H9 (cell line): ENCODE data around the gene CYCS. TPM values are rescaled to one million over a fixed set of nuclear protein-coding genes. Genes with fewer than 3 reads are reported as not detected.

Experiments
- DNase-seq: peaks from one replicate; pipeline ENCODE4 v3.0.0-alpha.2; 2017
- H2AFZ ChIP-seq: one replicate; pipeline ENCODE4 v1.6.1; 2013; ENCODE audit warnings: mild to moderate bottlenecking, low read length, control low read depth, moderate library complexity
- H2AK5ac ChIP-seq: 2 replicates; pipeline ENCODE4 v1.6.1; 2013; ENCODE audit warnings: low read length, control low read depth, mixed read lengths; ENCODE audit not compliant: insufficient read length
- H2BK120ac ChIP-seq: one replicate; pipeline ENCODE4 v1.6.1; 2013; ENCODE audit warnings: low read depth, mild to moderate bottlenecking, low read length, control low read depth, inconsistent platforms; ENCODE audit not compliant: poor library complexity, severe bottlenecking
- H2BK12ac ChIP-seq: 2 replicates; pipeline ENCODE4 v1.6.1; 2013; ENCODE audit warnings: low read length, control low read depth, mixed read lengths, low read depth; ENCODE audit not compliant: insufficient read length
- H2BK15ac ChIP-seq: 2 replicates; pipeline ENCODE4 v1.6.1; 2013; ENCODE audit warnings: low read depth, low read length, control low read depth
- H2BK20ac ChIP-seq: one replicate; pipeline ENCODE4 v1.6.1; 2013; ENCODE audit warnings: low read depth, mild to moderate bottlenecking, low read length, control low read depth, inconsistent platforms; ENCODE audit not compliant: poor library complexity, severe bottlenecking
- H2BK5ac ChIP-seq: 2 replicates; pipeline ENCODE4 v1.6.1; 2013; ENCODE audit warnings: low read length, control low read depth, mixed read lengths; ENCODE audit not compliant: insufficient read length
- H3K14ac ChIP-seq: 2 replicates; pipeline ENCODE4 v1.6.1; 2013; ENCODE audit warnings: low read length, control low read depth; ENCODE audit not compliant: insufficient read depth
- H3K18ac ChIP-seq: 2 replicates; pipeline ENCODE4 v1.6.1; 2013; ENCODE audit warnings: low read depth, mild to moderate bottlenecking, mixed read lengths, low read length, control low read depth; ENCODE audit not compliant: insufficient read length
- H3K23ac ChIP-seq: 2 replicates; pipeline ENCODE4 v1.6.1; 2013; ENCODE audit warnings: low read length, control low read depth, mixed read lengths, low read depth; ENCODE audit not compliant: insufficient read length
- H3K23me2 ChIP-seq: 2 replicates; pipeline ENCODE4 v1.6.1; 2013; ENCODE audit warnings: low read depth, mild to moderate bottlenecking, mixed read lengths, low read length, control low read depth; ENCODE audit not compliant: insufficient read length, poor library complexity, severe bottlenecking
- H3K27ac ChIP-seq: 2 replicates; pipeline ENCODE4 v1.5.1; 2013; ENCODE audit warnings: low read length, control low read depth, mixed read lengths, low read depth; ENCODE audit not compliant: insufficient read length
- H3K27me3 ChIP-seq: 2 replicates; pipeline ENCODE4 v1.6.1; 2013; ENCODE audit warnings: low read length, control low read depth, inconsistent platforms; ENCODE audit not compliant: insufficient read depth
- H3K4ac ChIP-seq: 2 replicates; pipeline ENCODE4 v1.6.1; 2013; ENCODE audit warnings: low read depth, mild to moderate bottlenecking, control low read depth, inconsistent platforms, low read length, moderate library complexity
- H3K4me1 ChIP-seq: 2 replicates; pipeline ENCODE4 v1.6.1; 2013; ENCODE audit warnings: low read length, control low read depth, inconsistent platforms; ENCODE audit not compliant: insufficient read depth
- H3K4me2 ChIP-seq: 2 replicates; pipeline ENCODE4 v1.6.1; 2013; ENCODE audit warnings: low read length, control low read depth, mixed read lengths; ENCODE audit not compliant: insufficient read length, insufficient read depth
- H3K56ac ChIP-seq: 2 replicates; pipeline ENCODE4 v1.6.1; 2013; ENCODE audit warnings: low read depth, mild to moderate bottlenecking, mixed read lengths, low read length, control low read depth; ENCODE audit not compliant: insufficient read length
- H3K79me1 ChIP-seq: 2 replicates; pipeline ENCODE4 v1.6.1; 2013; ENCODE audit warnings: low read depth, mild to moderate bottlenecking, moderate library complexity, low read length, control low read depth, inconsistent platforms; ENCODE audit not compliant: insufficient read depth, poor library complexity, severe bottlenecking
- H3K79me2 ChIP-seq: 2 replicates; pipeline ENCODE4 v1.6.1; 2013; ENCODE audit warnings: low read length, control low read depth, inconsistent platforms; ENCODE audit not compliant: insufficient read depth
- H3K9ac ChIP-seq: 2 replicates; pipeline ENCODE4 v1.6.1; 2013; ENCODE audit warnings: low read length, control low read depth, mixed read lengths; ENCODE audit not compliant: insufficient read length; ENCODE audit errors: extremely low read depth
- H3K9me3 ChIP-seq: one replicate; pipeline ENCODE4 v1.6.1; 2013; ENCODE audit warnings: low read depth, low read length, inconsistent platforms; ENCODE audit not compliant: control insufficient read depth
- H3T11ph ChIP-seq: one replicate; pipeline ENCODE4 v1.6.1; 2013; ENCODE audit warnings: mild to moderate bottlenecking, low read length, control low read depth, inconsistent platforms
- H4K20me1 ChIP-seq: one replicate; pipeline ENCODE4 v1.6.1; 2013; ENCODE audit not compliant: control insufficient read depth, insufficient read length, insufficient read depth
- H4K5ac ChIP-seq: 2 replicates; pipeline ENCODE4 v1.6.1; 2013; ENCODE audit warnings: low read depth, mild to moderate bottlenecking, mixed read lengths, low read length, control low read depth; ENCODE audit not compliant: insufficient read length
- H4K8ac ChIP-seq: replicated peaks from 2 replicates; pipeline ENCODE4 v1.6.1; 2013; ENCODE audit warnings: low read length, control low read depth, mixed read lengths, low read depth; ENCODE audit not compliant: insufficient read length
- H4K91ac ChIP-seq: 2 replicates; pipeline ENCODE4 v1.6.1; 2013; ENCODE audit warnings: low read depth, mild to moderate bottlenecking, moderate library complexity, mixed read lengths, low read length, control low read depth; ENCODE audit not compliant: insufficient read length
- H3K27ac Mint-ChIP-seq, 3 experiments: 2 replicates in 2 of 3; 3 replicates in 1 of 3; pipeline ENCODE4 v1.8.0; 2020 to 2021; ENCODE audit warnings: mixed read lengths in 3 of 3, mild to moderate bottlenecking in 1 of 3, moderate library complexity in 1 of 3
- H3K27me3 Mint-ChIP-seq: 2 replicates; pipeline ENCODE4 v1.8.0; 2021; ENCODE audit warnings: low read depth, mild to moderate bottlenecking, moderate library complexity, mixed read lengths
- H3K36me3 Mint-ChIP-seq, 3 experiments: 2 replicates in 2 of 3; 3 replicates in 1 of 3; pipeline ENCODE4 v1.8.0; 2020 to 2021; ENCODE audit warnings: low read depth in 3 of 3, mixed read lengths in 3 of 3; ENCODE audit not compliant: insufficient read depth in 1 of 3
- H3K4me1 Mint-ChIP-seq, 2 experiments: 2 replicates each; pipeline ENCODE4 v1.8.0; 2020; ENCODE audit warnings: mixed read lengths in 2 of 2
- H3K4me3 Mint-ChIP-seq, 2 experiments: 2 replicates in 1 of 2; 3 replicates in 1 of 2; pipeline ENCODE4 v1.8.0; 2020 to 2021; ENCODE audit warnings: mild to moderate bottlenecking in 2 of 2, mixed read lengths in 2 of 2, moderate library complexity in 1 of 2
- H3K9me3 Mint-ChIP-seq, 2 experiments: 2 replicates in 1 of 2; 3 replicates in 1 of 2; pipeline ENCODE4 v1.8.0; 2020; ENCODE audit warnings: mild to moderate bottlenecking in 2 of 2, mixed read lengths in 2 of 2, moderate library complexity in 1 of 2
- CTCF ChIP-seq: fragments of 200-600 bp; sonication (generic); conservative IDR thresholded peaks from 3 replicates; pipeline ENCODE4 v1.8.0; 2021; ENCODE audit warnings: antibody characterized with exemption, mild to moderate bottlenecking
- WGBS: extraction: QIAGEN DNeasy Blood & Tissue Kit; methylation state at CpG from one replicate; pipeline ENCODE4 v1.1.7; 2013; ENCODE audit warnings: missing lambda C conversion rate, low lambda C conversion rate, mixed read lengths; ENCODE audit not compliant: insufficient read length; ENCODE audit errors: extremely low coverage; 5-methylcytosine and 5-hydroxymethylcytosine counted together
- total RNA-seq: library from RNA; stranded (reverse); gene quantifications from 2 replicates; pipeline ENCODE4 v1.2.1, GENCODE V29; 2021

Gene CYCS
- total RNA-seq, 1 experiment from 2014 or later = 209 TPM

- Histone ChIP-seq H2BK12ac (no peak overlapping the region), H3K56ac (no peak overlapping the region), H3K4me2 (no peak overlapping the region), H2BK120ac (no peak overlapping the region), H3K27ac (no peak overlapping the region), H3K23me2 (no peaks in the 10 kb centered on the region), H4K91ac (no peak overlapping the region), H3K79me1 (no peaks in the 10 kb centered on the region), H3K9ac (no peak overlapping the region), H4K8ac (no peak overlapping the region), H2AK5ac (no peak overlapping the region), H3K9me3 (no peaks in the 10 kb centered on the region), H3K4me1 (no peaks in the 10 kb centered on the region), H4K5ac (no peak overlapping the region), H3K23ac (no peak overlapping the region), H3K4ac (no peak overlapping the region), H3K14ac (no peak overlapping the region), H3K79me2 (no peaks in the 10 kb centered on the region), H2AFZ (no peak overlapping the region), H3K18ac (no peak overlapping the region), H4K20me1 (no peaks in the 10 kb centered on the region), H2BK15ac (no peak overlapping the region), H3T11ph (no peak overlapping the region), H2BK5ac (no peak overlapping the region), H2BK20ac (no peak overlapping the region), H3K27me3 (no peaks in the 10 kb centered on the region)
- Mint-ChIP-seq H3K27me3 (no peaks in the 10 kb centered on the region), H3K4me3 (no peak overlapping the region), H3K9me3 (no peaks in the 10 kb centered on the region), H3K36me3 (peaks cover 24 to 46% (median 31%) of the 10 kb centered on the region in 3 experiments), H3K27ac (no peak overlapping the region), H3K4me1 (no peaks in the 10 kb centered on the region)
- DNase-seq = no peak
- no CpG with 5 or more reads among the region's 8 CpGs for WGBS
- no peak for TF ChIP-seq CTCF
Measured at GRCh38 chr7:25118048-25118753, 6.9 kb downstream of the CYCS start.
